NCI-H748 (cell line): Measurements from ENCODE around the gene SH3TC2.
A peak's percentile ranks its signal among the peaks of the same experiment; 100 is the strongest.

ENCODE experiments used
- DNase-seq: peaks from one replicate; lab custom pipeline; 2025; ENCODE audit not compliant: unreplicated experiment; lab: John Stamatoyannopoulos, UW

The SH3TC2 gene

GRCh38 chr5:149030838-149031397 lies 31.9 kb downstream of the SH3TC2 start:
- no peak for DNase-seq

GRCh38 chr5:149030392-149030791 lies 32.5 kb downstream of the SH3TC2 start:
- no peak for DNase-seq

GRCh38 chr5:149028984-149029383 lies 33.9 kb downstream of the SH3TC2 start:
- DNase-seq, result no peak

GRCh38 chr5:149028161-149028560 lies 34.7 kb downstream of the SH3TC2 start:
- DNase-seq, result no peak

GRCh38 chr5:149027636-149028035 lies 35.2 kb downstream of the SH3TC2 start:
- DNase-seq, result no peak

GRCh38 chr5:149024943-149025342 lies 37.9 kb downstream of the SH3TC2 start:
- no peak for DNase-seq

- DNase-seq, result no peak
Observed at GRCh38 chr5:149024477-149024876, 38.4 kb downstream of the SH3TC2 start.

GRCh38 chr5:149022200-149022599 lies 40.7 kb downstream of the SH3TC2 start:
- no peak for DNase-seq

GRCh38 chr5:149019679-149020078 lies 43.2 kb downstream of the SH3TC2 start:
- no peak for DNase-seq

GRCh38 chr5:149018909-149019443 lies 43.9 kb downstream of the SH3TC2 start:
- no peak for DNase-seq

- peak; percentile 35 for DNase-seq
Observed at GRCh38 chr5:149017636-149018035, 45.2 kb downstream of the SH3TC2 start.

- no peak for DNase-seq
Observed at GRCh38 chr5:149015561-149015960, 47.3 kb downstream of the SH3TC2 start.

- DNase-seq, result no peak
Observed at GRCh38 chr5:149015126-149015525, 47.7 kb downstream of the SH3TC2 start.

- no peak for DNase-seq
Observed at GRCh38 chr5:149014571-149015031, 48.3 kb downstream of the SH3TC2 start.

GRCh38 chr5:149013796-149014195 lies 49.1 kb downstream of the SH3TC2 start:
- DNase-seq, result no peak

- DNase-seq, result no peak
Observed at GRCh38 chr5:149012350-149012749, 50.5 kb downstream of the SH3TC2 start.

- DNase-seq, result no peak
Observed at GRCh38 chr5:149011728-149012127, 51.1 kb downstream of the SH3TC2 start.

- DNase-seq, result no peak
Observed at GRCh38 chr5:149011084-149011483, 51.8 kb downstream of the SH3TC2 start.

GRCh38 chr5:149007174-149007573 lies 55.7 kb downstream of the SH3TC2 start:
- no peak for DNase-seq

- DNase-seq, result no peak
Observed at GRCh38 chr5:149006426-149006825, 56.4 kb downstream of the SH3TC2 start.

GRCh38 chr5:149005077-149005892 lies 57.6 kb downstream of the SH3TC2 start:
- no peak for DNase-seq

GRCh38 chr5:149004559-149004958 lies 58.3 kb downstream of the SH3TC2 start:
- no peak for DNase-seq
